Cerebellar cortex (tissue), 1 donor: ENCODE measurements around the gene PTPN14.

Experiments
- DNase-seq: peaks from one replicate; pipeline ENCODE4 v3.0.0-alpha.2; 2015; ENCODE audit warnings: low spot score

Gene PTPN14

DNA sequence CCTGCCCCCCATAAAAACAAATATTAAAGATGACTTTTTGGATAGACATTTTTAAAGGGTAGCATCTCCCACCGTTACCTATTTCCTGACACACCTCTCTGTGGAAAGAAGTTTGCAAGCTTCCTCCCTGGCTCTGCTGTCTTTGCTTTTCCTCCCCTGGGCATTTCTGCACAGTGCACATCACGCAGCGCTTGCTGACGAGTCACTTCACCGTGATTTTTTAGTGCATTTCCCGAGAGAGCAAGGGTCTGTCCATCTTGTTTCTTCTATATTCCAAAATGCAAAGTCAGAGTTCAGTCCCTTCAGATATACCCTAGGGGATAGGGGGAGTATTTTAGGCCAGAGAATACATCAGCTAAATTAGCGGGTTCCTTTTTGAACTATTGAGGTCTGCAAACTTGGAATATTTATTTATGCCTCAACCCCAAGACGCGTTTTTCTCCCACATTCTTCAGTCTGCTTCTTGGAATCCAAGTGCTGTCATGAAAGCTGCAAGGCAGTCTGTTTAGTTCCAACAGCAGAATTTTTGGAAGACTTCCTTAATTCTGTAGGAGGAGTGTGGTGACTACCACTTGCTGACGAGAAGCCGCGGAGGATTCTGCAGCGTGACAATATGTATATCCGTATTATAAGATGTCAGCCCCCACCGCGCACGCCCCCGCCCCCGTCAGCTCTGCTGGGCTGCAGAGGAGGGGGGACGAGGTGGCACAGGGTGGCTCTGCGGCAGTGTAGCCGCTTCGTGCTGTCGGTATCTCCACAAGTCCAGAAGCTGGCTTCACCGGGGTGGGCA is 248.1 kb downstream of the PTPN14 start:
- DNase-seq: no peak

DNA sequence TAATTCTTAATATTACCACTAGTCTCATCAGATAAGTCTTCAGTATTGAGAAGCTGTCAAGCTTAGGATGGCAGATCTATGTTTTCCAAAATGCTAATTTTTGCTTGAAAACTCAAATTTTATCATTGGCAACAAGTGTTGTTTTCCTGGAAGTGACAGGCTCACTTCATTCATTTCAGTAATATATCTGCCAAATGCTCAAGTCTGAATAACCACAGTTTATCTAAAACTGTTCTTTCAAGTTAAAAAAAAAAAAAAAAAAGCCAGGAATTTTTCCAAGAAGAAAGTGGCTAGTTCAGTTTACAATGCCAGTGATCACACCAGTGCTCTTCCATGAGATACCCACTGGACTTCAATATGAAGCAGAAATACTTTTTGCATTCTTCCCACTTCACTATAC is 249.9 kb downstream of the PTPN14 start:
- DNase-seq: no peak

- DNase-seq: no peak
Measured at GRCh38 chr1:214300149-214300780, 251.1 kb downstream of the PTPN14 start.
